Mammary microvascular endothelial cell (primary cell): Measurements from ENCODE around the gene DIDO1. TPM values are rescaled to one million over a fixed set of nuclear protein-coding genes. Genes with fewer than 3 reads are reported as not detected.

Experiments used
- total RNA-seq: library from RNA; depleted of rRNA; stranded (reverse); fragments of >200 nt; gene quantifications from 2 replicates; pipeline ENCODE4 v1.2.3, GENCODE V29; 2015

DIDO1 gene
- total RNA-seq: 31.6 and 31.7 TPM in 2 replicates

DNA sequence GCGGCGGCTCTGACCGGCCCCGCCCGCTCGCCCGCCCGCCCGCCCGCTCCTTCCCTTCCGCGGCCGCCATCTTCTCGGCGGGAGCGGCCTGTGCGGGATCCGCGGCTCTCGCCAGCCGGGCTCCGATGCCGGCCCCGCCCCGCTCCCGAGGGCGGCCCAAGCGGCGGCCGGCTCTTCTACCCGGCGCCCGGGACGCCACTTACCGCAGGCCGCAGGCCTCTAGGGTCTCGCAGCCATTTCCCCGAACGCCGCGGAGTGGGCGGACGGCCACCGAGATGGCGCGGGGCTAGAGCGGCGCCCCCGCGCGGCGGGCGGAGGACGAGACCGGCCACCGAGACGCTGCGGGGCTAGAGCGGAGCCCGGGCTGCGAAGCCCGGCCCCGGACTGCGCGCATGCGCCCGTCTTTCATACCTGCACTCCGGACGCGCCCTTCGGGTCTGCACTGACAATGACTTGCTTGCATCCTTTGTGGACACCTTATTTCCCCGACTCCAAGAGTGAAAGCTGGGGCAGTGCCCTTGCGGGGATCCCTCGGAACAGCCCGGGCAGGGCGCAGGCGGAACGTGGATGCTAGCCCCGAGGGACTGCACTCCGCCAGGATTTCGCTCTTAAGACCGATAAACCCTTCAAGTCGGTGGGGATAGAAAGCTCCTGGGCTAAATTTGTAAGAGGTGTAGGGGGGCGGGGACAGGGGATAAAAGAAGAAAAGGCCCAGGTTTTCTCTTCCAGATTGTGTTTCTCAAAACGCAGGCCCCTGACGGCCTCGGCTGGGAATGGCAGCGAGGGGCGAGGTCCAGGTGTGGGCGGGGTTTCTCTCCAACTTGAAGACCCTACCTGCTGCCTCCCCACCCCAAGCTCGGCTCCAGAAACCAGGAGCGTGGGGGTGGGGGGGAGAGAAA lies at the start of gene DIDO1:
Gene DIDO1 (minus strand): TSS at position 277 of the 899 bp plus-strand sequence.

GRCh38 chr20:62952373-62952967 lies 26.2 kb upstream of the DIDO1 start, which contains the start of gene SLC17A9:
Gene SLC17A9, plus strand, starts transcription at chr20:62952709. Its CDS starts 122 bp downstream, at chr20:62952831.

DNA sequence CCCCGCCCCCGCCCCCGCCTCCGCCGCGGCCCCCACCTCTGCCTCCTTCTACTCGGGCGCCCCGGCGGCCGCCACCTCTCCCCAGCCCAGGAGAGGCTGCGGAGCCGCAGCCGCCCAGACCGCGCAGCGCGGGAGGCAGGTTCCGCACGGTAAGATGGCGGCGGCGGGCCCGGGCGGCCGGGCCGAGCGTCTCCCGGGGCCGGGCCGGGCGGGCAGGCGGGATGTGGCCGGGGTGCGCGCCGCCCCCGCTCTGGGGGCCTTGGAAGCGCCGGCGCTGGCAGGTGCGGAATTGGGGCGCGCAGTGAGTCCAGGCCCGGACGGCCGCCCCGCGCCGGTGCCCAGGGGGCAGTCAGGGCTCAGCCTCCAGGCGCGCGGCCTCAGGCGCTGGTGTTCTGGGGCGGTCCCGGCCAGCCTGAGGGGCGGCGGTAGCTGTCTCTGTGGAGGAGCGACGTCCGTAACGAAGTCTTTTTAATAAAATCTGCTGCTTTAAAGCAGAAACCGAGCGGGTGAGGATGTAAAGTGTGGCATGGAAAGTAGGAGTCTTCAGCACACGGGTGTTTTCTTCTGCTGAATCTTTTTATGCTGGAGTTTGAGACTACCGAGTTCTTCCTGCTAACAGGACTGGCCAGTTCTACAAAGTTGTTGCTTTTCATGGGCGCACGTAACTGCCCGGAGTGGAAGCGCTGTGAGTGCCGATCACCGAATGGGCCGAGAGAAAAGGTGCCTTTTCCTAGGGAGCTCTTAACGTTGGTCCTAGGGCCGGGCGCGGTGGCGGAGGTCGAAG lies 12.0 kb upstream of the DIDO1 start, which contains the start of gene GID8:
Gene GID8 (plus strand): TSS at position 43 of the 784 bp plus-strand sequence. CDS start 3,356 bp downstream, outside the sequence.

DNA sequence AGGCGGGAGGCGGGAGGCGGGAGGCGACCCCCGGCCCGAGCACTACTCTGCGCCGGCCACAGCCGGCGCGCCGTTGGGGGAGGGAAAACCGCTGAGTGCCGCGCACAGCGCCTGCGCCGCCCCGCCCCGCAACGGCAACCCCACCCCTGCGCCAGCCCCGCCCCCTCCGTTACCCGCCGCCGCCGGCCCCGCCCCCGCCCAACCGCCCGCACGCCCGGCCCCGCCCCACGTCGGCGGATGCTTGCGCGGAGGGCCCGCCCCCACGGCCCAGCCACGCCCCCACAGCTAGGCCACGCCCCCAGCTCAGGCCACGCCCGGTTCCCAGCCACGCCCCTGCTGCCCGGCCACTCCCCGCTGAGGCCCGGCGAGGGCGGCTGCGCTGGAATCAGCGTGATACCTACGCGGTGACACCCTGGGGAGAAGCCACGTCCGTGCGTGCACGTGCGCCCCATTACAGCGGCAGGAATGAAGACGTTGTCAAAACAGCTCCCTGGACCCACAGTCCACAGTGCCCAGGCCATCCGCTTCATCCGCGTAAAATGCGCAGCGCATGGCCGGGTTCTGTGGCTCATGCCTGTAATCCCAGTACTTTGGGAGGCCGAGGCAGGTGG lies 64.5 kb downstream of the DIDO1 start, which contains the start of gene TCFL5:
Gene TCFL5 (minus strand): TSS at position 97 of the 611 bp plus-strand sequence. CDS start 152 bp downstream, outside the sequence.

Other genes starting within 250 kb of the DIDO1 start
- gene NTSR1, start 217.7 kb downstream of the DIDO1 start, total RNA-seq: 0.15 and 0.27 TPM in 2 replicates
- 19.9 TPM in 2 replicates for gene MRGBP, start 130.0 kb downstream of the DIDO1 start, total RNA-seq
- gene OGFR, start 121.7 kb downstream of the DIDO1 start, total RNA-seq: 63.2 and 67.4 TPM in 2 replicates
- gene COL9A3, start 109.5 kb downstream of the DIDO1 start, total RNA-seq: 0.79 TPM in 1 of 2 replicates, not detected in the other
- gene TCFL5, start 64.7 kb downstream of the DIDO1 start, total RNA-seq: 4.3 and 6.3 TPM in 2 replicates
- 20.7 and 20.8 TPM in 2 replicates for gene GID8, start 11.6 kb upstream of the DIDO1 start, total RNA-seq
- 12.0 and 13.1 TPM in 2 replicates for gene SLC17A9, start 26.2 kb upstream of the DIDO1 start, total RNA-seq
- gene BHLHE23, start 80.5 kb upstream of the DIDO1 start, total RNA-seq: not detected in 2 replicates